KMS-11 (cell line): ENCODE results near the gene ZBTB20.

ENCODE experiments used
- H2AFZ ChIP-seq: fragments of 200-600 bp; sonication (generic); 2 replicates; pipeline ENCODE4 v1.6.1; 2016; ENCODE audit warnings: antibody characterized with exemption, mixed run types, low read depth
- H3K27ac ChIP-seq: fragments of 200-600 bp; sonication (generic); 2 replicates; pipeline ENCODE4 v1.6.1; 2016; ENCODE audit warnings: mild to moderate bottlenecking, mixed run types
- H3K27me3 ChIP-seq: fragments of 200-600 bp; sonication (generic); 2 replicates; pipeline ENCODE4 v1.6.1; 2017; ENCODE audit warnings: mild to moderate bottlenecking, low read depth, mixed run types, moderate library complexity; ENCODE audit not compliant: insufficient read depth
- H3K36me3 ChIP-seq: fragments of 200-600 bp; sonication (generic); 2 replicates; pipeline ENCODE4 v1.6.1; 2017; ENCODE audit warnings: mild to moderate bottlenecking, mixed run types; ENCODE audit not compliant: insufficient read depth
- H3K4me1 ChIP-seq: fragments of 200-600 bp; sonication (generic); 2 replicates; pipeline ENCODE4 v1.6.1; 2016; ENCODE audit warnings: mild to moderate bottlenecking, low read depth, mixed run types; ENCODE audit not compliant: poor library complexity, severe bottlenecking
- H3K4me2 ChIP-seq: fragments of 200-600 bp; sonication (generic); 2 replicates; pipeline ENCODE4 v1.7.0; 2016; ENCODE audit warnings: mild to moderate bottlenecking, mixed run types
- H3K4me3 ChIP-seq: fragments of 200-600 bp; sonication (generic); IDR thresholded peaks from 2 replicates; pipeline ENCODE4 v1.6.1; 2017; ENCODE audit warnings: low read depth, low read length, mixed read lengths; ENCODE audit not compliant: insufficient read depth
- H3K79me2 ChIP-seq: fragments of 200-600 bp; sonication (generic); 2 replicates; pipeline ENCODE4 v1.6.1; 2016; ENCODE audit warnings: low read depth, mixed run types; ENCODE audit not compliant: insufficient read depth
- H3K9ac ChIP-seq: fragments of 200-600 bp; sonication (generic); 2 replicates; pipeline ENCODE4 v1.6.1; 2016; ENCODE audit warnings: mild to moderate bottlenecking, mixed run types
- H4K20me1 ChIP-seq: fragments of 200-600 bp; sonication (generic); 2 replicates; pipeline ENCODE4 v1.6.1; 2016; ENCODE audit warnings: mild to moderate bottlenecking, mixed run types; ENCODE audit not compliant: insufficient read depth
- TF ChIP-seq, protein P1 (sequence below): fragments of 200-600 bp; sonication (generic); conservative IDR thresholded peaks from 2 replicates; pipeline ENCODE4 v1.6.1; 2017; ENCODE audit warnings: low read depth, mild to moderate bottlenecking, antibody characterized with exemption, low read length, moderate library complexity, mixed read lengths

The ZBTB20 gene

DNA sequence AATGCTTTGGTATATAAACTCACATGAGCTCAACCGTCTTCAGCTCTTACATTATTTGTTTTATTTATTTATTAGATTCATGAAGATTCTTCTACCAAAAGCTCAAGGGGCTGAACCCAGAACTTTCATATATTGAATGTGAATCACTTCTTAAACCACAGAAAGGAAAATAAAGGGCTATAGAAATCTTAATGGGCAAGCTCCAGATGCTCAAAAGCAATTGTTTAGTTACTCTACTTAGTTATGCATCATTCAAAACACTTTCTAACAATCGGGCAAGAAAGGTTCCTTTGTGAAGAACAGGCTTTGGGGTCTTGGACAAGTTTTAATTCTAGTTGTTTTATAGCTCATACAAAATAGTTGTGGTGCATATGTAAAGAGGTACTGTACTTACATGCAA lies 473.1 kb downstream of the ZBTB20 start:
- no peaks in the 10 kb centered on the region for H3K79me2 ChIP-seq
- no peak overlapping the region for H2AFZ ChIP-seq
- TF ChIP-seq, protein P1, sequence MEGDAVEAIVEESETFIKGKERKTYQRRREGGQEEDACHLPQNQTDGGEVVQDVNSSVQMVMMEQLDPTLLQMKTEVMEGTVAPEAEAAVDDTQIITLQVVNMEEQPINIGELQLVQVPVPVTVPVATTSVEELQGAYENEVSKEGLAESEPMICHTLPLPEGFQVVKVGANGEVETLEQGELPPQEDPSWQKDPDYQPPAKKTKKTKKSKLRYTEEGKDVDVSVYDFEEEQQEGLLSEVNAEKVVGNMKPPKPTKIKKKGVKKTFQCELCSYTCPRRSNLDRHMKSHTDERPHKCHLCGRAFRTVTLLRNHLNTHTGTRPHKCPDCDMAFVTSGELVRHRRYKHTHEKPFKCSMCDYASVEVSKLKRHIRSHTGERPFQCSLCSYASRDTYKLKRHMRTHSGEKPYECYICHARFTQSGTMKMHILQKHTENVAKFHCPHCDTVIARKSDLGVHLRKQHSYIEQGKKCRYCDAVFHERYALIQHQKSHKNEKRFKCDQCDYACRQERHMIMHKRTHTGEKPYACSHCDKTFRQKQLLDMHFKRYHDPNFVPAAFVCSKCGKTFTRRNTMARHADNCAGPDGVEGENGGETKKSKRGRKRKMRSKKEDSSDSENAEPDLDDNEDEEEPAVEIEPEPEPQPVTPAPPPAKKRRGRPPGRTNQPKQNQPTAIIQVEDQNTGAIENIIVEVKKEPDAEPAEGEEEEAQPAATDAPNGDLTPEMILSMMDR: no peak
- no peaks in the 10 kb centered on the region for H3K27me3 ChIP-seq
- no peak overlapping the region for H3K27ac ChIP-seq
- no peak overlapping the region for H3K4me2 ChIP-seq
- H3K36me3 ChIP-seq: no peaks in the 10 kb centered on the region
- H3K9ac ChIP-seq: no peak overlapping the region
- H3K4me3 ChIP-seq: no peak overlapping the region
- no peaks in the 10 kb centered on the region for H3K4me1 ChIP-seq
- H4K20me1 ChIP-seq: no peaks in the 10 kb centered on the region

DNA sequence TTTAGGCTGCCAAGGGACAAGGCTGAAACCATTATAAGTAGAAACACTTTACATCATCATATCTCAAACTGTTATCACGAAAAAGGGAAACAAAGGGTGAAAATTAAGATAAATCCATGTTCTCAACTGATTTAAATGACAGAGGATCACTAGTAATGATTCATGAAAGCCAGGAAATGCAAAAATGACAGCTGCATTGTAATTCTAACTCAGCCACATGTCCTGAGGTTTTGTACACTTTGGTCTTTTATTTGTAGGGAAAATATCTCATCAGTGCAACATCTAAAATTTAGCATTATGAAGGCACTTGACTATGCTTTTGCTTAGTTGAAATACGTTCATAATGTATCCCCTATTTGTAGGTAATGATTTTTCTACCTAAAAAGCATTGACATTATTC lies 473.6 kb downstream of the ZBTB20 start:
- Histone ChIP-seq H3K4me3 (no peak overlapping the region), H4K20me1 (no peaks in the 10 kb centered on the region), H3K27ac (no peak overlapping the region), H3K4me2 (no peak overlapping the region), H3K27me3 (no peaks in the 10 kb centered on the region), H3K36me3 (no peaks in the 10 kb centered on the region), H3K9ac (no peak overlapping the region), H3K79me2 (no peaks in the 10 kb centered on the region), H3K4me1 (no peaks in the 10 kb centered on the region), H2AFZ (no peak overlapping the region)
- TF ChIP-seq, protein P1: no peak

GRCh38 chr3:114672692-114673447 lies 474.2 kb downstream of the ZBTB20 start:
- Histone ChIP-seq H3K4me1 (no peaks in the 10 kb centered on the region), H3K27me3 (no peaks in the 10 kb centered on the region), H3K4me3 (no peak overlapping the region), H3K79me2 (no peaks in the 10 kb centered on the region), H3K36me3 (no peaks in the 10 kb centered on the region), H3K4me2 (no peak overlapping the region), H4K20me1 (no peaks in the 10 kb centered on the region), H3K9ac (no peak overlapping the region), H2AFZ (no peak overlapping the region), H3K27ac (no peak overlapping the region)
- TF ChIP-seq, protein P1: no peak

DNA sequence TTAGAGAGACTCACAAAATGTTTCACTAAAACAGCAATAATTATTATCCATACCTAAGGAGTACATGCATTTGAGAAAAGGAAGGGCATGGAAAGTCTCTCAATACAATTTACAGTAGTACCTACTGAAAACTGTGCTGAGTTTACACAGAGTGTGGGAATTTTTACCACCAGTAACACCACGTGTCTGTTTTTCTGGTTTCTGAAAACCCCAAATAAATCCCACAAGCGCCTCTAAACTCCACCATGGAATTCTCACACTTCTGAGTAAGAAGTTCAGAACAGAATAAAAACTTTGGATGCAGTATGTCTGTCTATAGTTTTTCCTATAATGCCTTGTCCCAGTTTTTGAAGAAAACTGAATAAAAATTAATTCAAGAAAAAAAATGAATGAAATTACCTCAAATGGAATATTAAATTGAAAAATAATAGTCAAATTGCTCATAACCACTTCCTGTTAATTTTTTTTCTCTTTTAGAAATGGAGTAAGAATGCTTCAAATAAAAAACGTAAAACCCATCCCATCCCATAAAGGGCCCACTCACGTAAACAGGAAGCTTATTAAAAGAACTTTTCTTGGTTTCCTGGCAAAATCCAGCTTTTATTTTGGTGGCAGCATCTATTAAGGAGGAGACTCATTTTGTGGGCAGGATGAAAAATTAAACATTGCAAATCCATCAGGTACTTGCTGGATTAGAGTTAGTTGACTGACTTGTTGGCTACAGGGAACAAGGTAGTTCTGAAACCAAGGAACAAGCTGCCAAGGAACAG lies 475.2 kb downstream of the ZBTB20 start:
- Histone ChIP-seq H3K79me2 (no peaks in the 10 kb centered on the region), H2AFZ (no peak overlapping the region), H3K4me2 (no peak overlapping the region)

More for the DNA sequence above, 475.2 kb downstream of the ZBTB20 start:
- Histone ChIP-seq H3K27ac (no peak overlapping the region), H3K9ac (no peak overlapping the region), H3K36me3 (no peaks in the 10 kb centered on the region), H3K4me1 (no peaks in the 10 kb centered on the region), H4K20me1 (no peaks in the 10 kb centered on the region), H3K4me3 (no peak overlapping the region), H3K27me3 (no peaks in the 10 kb centered on the region)
- TF ChIP-seq, protein P1: no peak
